HepG2 (cell line): ENCODE measurements around the gene MEX3A. TPM values are rescaled to one million over a fixed set of nuclear protein-coding genes. Genes with fewer than 3 reads are reported as not detected.

Experiments used
- ARID2 ChIP-seq: sonication (generic); formaldehyde crosslinking; IDR thresholded peaks from 2 replicates; pipeline ENCODE4 v1.8.1; 2022; ENCODE audit warnings: mild to moderate bottlenecking, missing genetic modification reagents, borderline replicate concordance
- ARID5B ChIP-seq: IDR thresholded peaks from 2 replicates; pipeline ENCODE4 v1.4.0; 2020; ENCODE audit warnings: mild to moderate bottlenecking, missing genetic modification reagents
- GATAD2A ChIP-seq: IDR thresholded peaks from 2 replicates; pipeline ENCODE4 v1.6.1; 2016
- PAX8 ChIP-seq: sonication (generic); formaldehyde crosslinking; IDR thresholded peaks from 2 replicates; pipeline ENCODE4 v1.8.0; 2022; ENCODE audit warnings: mild to moderate bottlenecking, missing genetic modification reagents, borderline replicate concordance
- PRPF4 ChIP-seq: fragments of 200-400 bp; formaldehyde crosslinking; IDR thresholded peaks from 2 replicates; pipeline ENCODE4 v1.6.1; 2016; ENCODE audit warnings: low read length, low read depth; ENCODE audit not compliant: poor library complexity, severe bottlenecking
- RAD21 ChIP-seq: fragments of 450-650 bp; formaldehyde crosslinking; IDR thresholded peaks from 2 replicates; pipeline ENCODE4 v1.5.0; 2020; ENCODE audit warnings: mild to moderate bottlenecking
- SP1 ChIP-seq, 2 experiments: fragments of 450-650 bp in 1 of 2; sonication (generic) in 1 of 2; formaldehyde crosslinking in 1 of 2; IDR thresholded peaks; 2 replicates each; pipeline versions ENCODE4 v1.4.0 to v1.6.1; 2016 to 2020; ENCODE audit warnings: missing genetic modification reagents in 1 of 2
- STAT6 ChIP-seq: sonication (generic); formaldehyde crosslinking; IDR thresholded peaks from 2 replicates; pipeline ENCODE4 v1.4.0; 2020; ENCODE audit warnings: missing genetic modification reagents, mild to moderate bottlenecking, borderline replicate concordance
- ZBTB25 ChIP-seq: IDR thresholded peaks from 2 replicates; pipeline ENCODE4 v1.6.1; 2018; ENCODE audit warnings: missing genetic modification reagents
- ZBTB4 ChIP-seq: sonication (generic); formaldehyde crosslinking; IDR thresholded peaks from 2 replicates; pipeline ENCODE4 v1.4.0; 2020; ENCODE audit warnings: missing genetic modification reagents, mild to moderate bottlenecking, borderline replicate concordance
- ZNF687 ChIP-seq: sonication (generic); formaldehyde crosslinking; IDR thresholded peaks from 2 replicates; pipeline ENCODE4 v1.5.1; 2020; ENCODE audit warnings: mild to moderate bottlenecking, missing genetic modification reagents, moderate library complexity
- polyA plus RNA-seq, 8 experiments: library from polyadenylated mRNA; depleted of rRNA in 3 of 8; stranded (reverse) in 7 of 8; unstranded in 1 of 8; fragments of >200 nt; fragmentation: Illumina TruSeq in 4 of 8; extraction: Trizol in 4 of 8; gene quantifications; 2 replicates each; pipeline versions ENCODE4 v1.2.1 to v1.2.3, GENCODE V29; 2011 to 2016; ENCODE audit warnings: low read depth in 4 of 8, missing spikeins in 1 of 8, mixed read lengths in 1 of 8; ENCODE audit not compliant: insufficient read depth in 1 of 8
- total RNA-seq, 5 experiments: library from RNA; depleted of rRNA; stranded (reverse); fragments of >200 nt; fragmentation: Illumina TruSeq; extraction: Trizol; gene quantifications; 2 replicates each; pipeline ENCODE4 v1.2.3, GENCODE V29; 2016; ENCODE audit warnings: low read depth in 1 of 5

The MEX3A gene
- total and polyA plus RNA-seq, 2 of the 13 experiments (the other 11 are each of a cell fraction or from before 2014, with no cell fraction given): 7.6 to 9.1 TPM

- TF ChIP-seq ZBTB25 (CRISPR knock-in tag) (no peak), ZBTB4 (CRISPR knock-in tag) (no peak; the same call in 1 of the 2 replicates), SP1 (IDR thresholded peaks at IDR 0.05) (no peak), SP1 (CRISPR knock-in tag; IDR thresholded peaks at IDR 0.05) (no peak), PRPF4 (no peak), STAT6 (CRISPR knock-in tag) (no peak), ARID2 (CRISPR knock-in tag) (no peak), ZNF687 (CRISPR knock-in tag) (peak; percentile 48), RAD21 (CRISPR knock-in tag) (no peak), GATAD2A (CRISPR knock-in tag) (0 out of 2 replicates have a peak, but pooled peaks have one; percentile 11), PAX8 (CRISPR knock-in tag) (no peak), ARID5B (no peak)
Measured at GRCh38 chr1:156104861-156105832, 22.9 kb upstream of the MEX3A start (continued).
